PC-3 (cell line): ENCODE results near the gene TMTC2.

Experiments used
- CTCF ChIP-seq: fragments of 300-600 bp; sonication (generic); conservative IDR thresholded peaks from 2 replicates; pipeline ENCODE4 v1.5.1; 2017; ENCODE audit warnings: antibody characterized with exemption, low read depth, mild to moderate bottlenecking, low read length
- EZH2 ChIP-seq: fragments of 300-600 bp; sonication (generic); IDR thresholded peaks from one replicate; pipeline ENCODE4 v1.6.1; 2017; ENCODE audit warnings: antibody characterized with exemption, mild to moderate bottlenecking, low read length; ENCODE audit not compliant: unreplicated experiment

GRCh38 chr12:83106873-83107272 is 420.2 kb downstream of the TMTC2 start:
- no peak for TF ChIP-seq CTCF
- TF ChIP-seq EZH2 = no peak
